CD4-positive, alpha-beta T cell treated with Interleukin-4 for 4 hours (primary cell): ENCODE results near the gene AUTS2.

ENCODE experiments used
- DNase-seq: peaks from one replicate; pipeline ENCODE4 v3.0.0-alpha.2; 2020

The AUTS2 gene

DNA sequence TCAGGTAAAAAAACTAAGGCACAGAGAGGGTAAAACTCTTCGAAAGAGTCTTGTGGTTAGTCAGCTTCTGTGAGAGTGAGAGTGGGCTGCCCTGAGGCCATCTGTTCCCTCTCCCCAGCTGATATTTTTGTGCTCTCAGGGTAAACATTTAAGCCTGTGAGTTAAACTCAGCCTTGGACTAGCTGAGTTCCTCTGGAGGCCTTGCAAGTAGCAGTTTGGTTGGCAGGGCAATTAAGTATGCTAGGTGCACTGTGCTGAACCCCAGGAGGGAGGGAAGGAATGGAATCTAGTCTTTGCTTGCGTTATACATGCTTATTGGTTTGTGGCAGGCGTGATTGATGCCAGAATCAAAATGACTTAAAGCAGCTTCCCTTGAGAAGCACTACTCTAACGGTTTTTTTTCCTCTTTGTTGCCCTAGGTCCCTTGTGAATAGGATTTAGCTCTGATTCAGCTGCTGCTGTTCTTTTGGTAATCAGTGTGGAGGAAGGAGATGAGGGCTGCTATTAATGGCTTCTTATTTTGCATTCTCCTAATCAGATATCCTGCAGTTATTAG lies 140.2 kb downstream of the AUTS2 start:
- no peak for DNase-seq

DNA sequence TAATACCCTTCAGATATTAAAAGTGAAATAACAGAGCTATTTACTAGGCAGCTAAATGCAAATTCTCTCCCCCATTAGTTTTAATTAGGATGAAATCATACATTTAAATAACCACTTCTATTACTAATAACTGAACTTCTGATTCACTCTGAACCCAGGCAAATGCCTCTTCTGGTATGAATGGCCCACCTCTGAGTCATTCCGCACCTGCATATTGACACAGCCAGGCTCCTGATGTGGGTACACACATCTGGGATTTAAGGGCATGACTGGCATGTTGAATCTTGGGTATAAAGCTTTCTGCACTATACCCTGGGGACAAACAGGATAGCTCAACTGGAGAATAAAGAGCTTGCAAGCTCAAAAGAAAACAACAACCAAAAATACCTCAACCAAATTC lies 140.9 kb downstream of the AUTS2 start:
- no peak for DNase-seq

DNA sequence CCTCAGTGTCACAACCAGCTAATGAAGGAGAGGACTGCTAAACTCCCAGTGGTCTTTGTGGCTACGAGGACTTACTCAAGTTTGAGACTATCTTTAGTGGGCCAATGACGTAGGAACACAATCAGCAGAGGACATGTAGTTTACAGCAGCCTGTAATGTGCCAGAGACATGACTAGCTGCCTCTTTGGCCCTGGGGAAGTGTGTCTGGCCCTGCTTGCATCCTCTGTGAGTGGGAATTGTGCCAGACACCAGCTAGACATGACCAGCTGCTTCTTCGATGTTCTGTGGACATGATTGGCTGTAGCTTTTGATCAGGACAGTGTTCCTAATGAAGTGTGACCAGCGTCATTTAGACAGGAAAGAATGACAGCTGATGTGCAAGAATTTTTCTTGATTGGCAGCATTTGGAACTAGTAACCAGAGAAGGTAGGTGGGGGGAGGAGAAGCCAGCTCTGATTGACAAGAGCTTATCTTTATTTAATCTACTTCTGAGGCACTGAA lies 141.7 kb downstream of the AUTS2 start:
- DNase-seq = no peak

DNA sequence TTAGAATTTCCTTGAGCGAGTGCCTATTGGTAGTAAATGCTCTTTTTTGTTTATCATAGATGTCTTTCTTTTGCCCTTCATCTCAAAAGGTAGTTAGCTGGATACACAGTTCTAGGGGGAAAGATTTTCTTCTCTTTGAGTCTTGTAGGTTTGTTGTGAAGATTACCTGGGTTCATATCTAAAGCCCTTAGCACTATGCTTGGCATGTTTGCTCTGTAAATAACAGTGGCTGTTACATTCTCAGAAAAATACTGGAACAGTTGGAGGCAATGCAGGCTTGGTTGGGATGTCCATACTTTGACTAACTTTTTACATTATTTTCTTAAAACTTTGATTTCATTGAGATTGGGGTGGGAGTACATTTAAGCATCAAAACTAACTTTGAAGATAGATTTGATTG lies 144.0 kb downstream of the AUTS2 start:
- DNase-seq = no peak

DNA sequence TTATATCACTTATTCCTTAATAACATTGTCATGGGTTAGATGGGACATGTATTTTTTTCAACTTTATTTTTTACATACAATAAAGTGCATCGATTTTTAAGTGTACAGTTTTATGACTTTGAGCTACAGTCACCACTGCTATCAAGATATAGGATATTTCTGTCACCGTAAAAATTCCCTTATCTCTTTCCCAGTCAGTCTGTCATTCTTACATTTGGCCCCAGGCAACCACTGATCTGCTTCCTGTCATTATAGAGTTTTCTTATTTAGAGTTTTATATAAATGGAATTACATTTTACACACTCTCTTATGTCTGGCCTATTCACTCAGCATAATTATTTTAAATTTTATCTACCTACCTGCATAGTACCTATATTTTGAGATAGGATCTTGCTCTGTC lies 145.2 kb downstream of the AUTS2 start:
- DNase-seq = no peak

DNA sequence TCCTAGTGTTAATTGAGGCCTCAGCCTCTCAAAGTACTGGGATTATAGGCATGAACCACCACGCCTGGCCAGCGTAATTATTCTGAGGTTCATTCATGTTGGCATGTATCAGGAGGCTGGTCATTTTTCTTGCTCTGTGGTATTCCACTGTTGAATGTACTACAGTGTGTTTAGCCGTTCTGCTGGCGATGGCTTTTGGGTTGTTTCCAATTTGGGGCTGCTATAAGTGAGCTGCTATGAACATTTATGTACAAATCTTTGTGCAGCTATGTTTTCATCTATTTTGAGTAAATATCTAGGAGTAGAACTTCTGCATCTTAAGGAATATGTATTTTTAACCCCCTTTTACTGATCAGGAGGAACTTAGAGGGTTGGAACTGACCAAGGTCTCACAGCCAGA lies 145.8 kb downstream of the AUTS2 start:
- DNase-seq = no peak

DNA sequence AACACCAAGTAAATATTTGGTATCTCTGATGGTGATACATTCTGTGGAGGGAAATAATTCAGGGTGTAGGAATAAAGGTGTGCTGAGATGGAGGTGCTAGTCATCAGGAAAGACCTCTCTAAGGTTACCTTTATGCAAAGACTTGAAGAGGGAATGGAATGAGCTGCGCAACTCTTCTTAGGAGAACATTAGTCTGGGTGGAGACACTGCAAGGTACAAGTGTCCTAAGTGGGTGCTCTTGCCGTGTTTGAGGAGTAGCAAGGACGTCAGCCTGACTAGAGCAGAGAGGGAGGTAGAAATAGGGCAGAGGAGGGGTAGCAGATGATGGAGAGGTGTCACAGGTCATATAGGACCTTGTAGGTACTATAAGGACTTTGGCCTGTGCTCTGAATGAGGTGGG lies 148.1 kb downstream of the AUTS2 start:
- DNase-seq = no peak

DNA sequence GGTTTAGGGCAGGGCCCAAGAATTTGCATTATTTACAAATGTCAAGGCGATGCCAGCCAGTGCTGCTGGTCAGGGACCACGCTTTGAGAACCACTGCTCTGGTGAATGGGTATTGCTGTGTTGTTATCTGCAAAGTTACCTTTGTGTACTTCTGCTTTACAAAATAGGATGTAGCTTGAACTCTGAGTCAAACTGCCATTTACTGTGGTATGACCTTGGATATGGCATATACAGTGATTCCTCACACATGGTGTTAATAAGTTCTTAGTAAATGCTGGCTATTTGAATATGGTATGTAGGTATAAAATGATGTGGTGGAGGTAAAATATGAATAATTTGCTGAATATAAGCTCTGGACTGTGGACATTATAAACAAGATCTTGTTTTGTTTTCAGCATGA lies 148.9 kb downstream of the AUTS2 start:
- no peak for DNase-seq

DNA sequence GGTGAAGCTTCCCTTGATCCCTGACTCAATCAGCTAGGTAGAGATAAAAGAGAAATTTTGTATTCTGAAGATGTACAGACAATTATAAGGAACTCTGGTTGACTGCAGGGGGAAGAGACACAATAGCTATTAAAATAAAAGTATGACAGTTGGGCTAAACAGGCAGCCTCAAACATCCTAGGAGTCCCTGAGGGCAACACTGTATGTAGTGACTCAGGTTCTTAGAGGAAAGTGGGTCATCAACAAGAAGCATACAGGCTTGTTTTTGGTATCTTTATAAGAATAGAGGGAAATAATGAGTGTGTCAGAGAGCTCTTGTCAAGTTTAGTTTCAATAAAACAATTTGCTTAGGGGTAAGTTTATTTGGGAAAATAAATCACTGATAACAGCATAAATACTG lies 150.3 kb downstream of the AUTS2 start:
- DNase-seq = no peak

DNA sequence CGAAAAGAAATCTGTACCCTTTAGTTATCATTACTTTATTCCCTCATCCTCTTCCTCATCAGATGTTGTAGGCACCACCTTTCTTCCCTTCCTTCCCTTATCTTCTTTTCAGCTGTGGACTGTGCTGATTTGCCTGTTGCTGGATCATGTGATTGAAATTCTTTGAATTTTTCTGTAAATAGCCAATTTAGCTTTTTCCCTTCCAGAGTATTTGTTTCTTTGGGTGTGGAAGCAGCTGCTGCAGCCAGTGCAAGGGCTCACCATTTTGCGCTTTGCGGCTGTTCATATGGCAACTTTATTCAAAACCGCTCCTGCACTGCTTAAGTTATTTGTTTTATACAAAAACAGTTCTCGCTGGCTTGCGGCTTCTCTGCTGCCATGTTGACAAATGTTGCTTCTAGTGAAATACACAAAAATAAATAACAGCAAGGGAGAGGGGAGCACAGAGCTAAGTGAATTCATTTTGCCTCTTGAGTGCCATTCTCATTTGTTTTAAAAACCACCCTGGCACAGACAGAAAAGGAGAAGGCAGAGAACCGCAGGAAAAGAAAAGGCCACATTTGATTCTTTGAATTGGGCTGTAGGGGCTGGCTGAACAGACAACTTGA lies 151.2 kb downstream of the AUTS2 start:
- DNase-seq = no peak

DNA sequence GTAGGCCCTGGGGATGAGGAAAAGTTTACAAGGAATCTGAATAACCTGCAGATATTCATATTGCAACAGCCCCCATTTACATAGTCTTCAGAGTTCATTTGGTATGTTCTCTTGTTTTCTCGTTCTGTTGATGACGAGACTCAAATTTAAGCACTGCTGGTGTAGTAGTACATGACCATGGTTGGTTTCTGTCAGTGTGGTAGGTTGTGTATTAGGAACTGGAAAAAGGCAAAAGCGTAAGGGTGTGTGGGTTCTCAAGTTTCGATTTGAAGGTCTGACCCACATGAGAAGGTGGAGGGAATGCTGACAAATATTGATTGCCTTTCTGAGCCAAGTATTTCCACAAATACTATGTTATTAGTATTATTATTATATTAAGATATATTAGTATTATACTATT lies 151.7 kb downstream of the AUTS2 start:
- no peak for DNase-seq

DNA sequence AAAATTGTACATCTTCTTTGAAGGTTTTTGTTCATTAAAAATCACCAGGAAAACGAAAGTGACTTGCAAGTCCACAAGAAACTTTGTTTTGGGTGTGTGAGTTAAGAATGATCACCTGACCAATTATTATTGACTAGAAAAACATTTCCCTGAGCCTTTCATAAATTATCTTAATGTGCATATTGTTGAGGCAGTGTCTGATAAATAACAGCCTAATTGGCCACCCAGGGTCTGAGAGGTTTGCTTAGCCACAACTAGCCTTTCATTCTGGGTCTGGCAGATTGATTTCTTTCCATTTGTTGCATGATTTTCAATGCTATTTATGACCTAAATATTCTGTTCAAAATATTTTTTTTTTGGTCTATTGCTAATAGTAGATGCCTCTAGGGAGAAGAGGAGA lies 152.8 kb downstream of the AUTS2 start:
- no peak for DNase-seq

DNA sequence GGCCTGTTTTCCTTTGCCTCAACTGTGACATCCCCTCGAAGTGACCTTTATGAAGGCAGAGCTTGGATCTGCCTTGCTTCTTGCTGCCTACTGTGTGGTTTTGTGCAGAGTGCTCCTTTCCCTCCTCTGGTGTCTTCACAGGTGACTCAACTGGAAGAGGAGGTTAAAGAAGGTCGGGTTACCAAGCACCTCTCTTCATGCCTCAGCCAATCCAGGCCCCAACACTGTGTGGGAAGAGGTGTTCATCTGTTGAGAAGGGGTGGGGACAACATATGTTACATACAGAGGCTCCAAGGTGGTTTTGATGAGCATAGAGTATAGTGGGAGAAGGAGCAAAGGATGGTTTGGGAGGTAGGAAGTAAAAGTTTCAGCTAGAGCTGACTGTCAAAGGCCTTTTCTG lies 155.7 kb downstream of the AUTS2 start:
- DNase-seq = no peak

DNA sequence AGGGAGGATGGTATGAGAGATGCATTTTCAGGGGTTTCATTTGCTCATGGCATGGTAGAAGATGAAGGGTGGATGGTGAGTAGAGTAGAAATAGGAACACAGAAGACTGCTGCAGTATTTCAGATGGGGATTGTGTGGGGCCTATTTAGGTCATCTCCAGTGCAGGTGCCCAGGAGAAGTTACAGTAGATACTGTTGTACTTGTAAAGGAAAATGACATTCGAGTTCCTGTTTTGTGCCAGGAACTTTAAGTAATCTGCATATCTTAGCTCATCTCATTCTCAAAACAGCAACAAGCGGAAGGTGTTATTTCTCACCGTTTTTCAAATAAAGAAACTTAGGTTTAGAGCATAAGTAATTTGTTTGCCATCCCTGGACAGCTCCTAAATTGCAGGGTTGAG lies 156.2 kb downstream of the AUTS2 start:
- DNase-seq = no peak

DNA sequence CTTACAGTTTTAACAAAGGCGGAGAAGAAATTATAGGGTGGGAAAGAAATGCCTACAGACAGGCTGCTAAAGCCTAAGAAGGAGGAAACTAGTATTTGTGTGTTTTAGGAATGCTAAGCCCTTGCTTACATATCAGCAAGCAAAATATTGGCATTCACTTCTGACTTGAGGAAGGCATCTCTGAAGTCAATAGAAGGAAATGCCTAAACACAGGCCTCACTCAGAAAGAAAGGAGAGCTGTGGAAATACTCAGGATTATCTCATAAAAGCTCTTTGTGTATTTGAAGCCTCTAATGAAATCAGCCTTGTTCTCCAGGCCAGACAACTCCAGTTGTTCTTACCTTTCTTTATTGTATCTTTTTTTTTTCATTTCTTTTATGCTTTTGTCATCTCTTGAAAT lies 158.0 kb downstream of the AUTS2 start:
- no peak for DNase-seq

DNA sequence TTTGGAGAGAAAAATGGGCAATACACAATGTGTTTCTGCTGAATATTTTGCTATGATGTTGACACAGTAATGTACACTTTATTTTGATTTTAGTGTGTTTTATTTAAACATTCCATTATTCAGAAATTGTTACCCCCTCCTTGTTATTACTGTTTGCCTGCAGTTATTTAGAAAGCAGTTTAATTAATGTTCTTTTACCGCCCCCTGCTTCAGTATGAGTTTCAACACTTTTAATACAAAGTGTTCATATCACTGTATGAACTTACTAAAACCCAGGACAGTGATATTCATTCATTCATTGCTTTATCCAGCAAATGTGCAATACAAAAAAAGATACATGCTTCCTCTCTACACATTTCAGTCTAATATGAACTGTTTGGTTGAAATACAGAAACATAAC lies 159.3 kb downstream of the AUTS2 start:
- DNase-seq = no peak

DNA sequence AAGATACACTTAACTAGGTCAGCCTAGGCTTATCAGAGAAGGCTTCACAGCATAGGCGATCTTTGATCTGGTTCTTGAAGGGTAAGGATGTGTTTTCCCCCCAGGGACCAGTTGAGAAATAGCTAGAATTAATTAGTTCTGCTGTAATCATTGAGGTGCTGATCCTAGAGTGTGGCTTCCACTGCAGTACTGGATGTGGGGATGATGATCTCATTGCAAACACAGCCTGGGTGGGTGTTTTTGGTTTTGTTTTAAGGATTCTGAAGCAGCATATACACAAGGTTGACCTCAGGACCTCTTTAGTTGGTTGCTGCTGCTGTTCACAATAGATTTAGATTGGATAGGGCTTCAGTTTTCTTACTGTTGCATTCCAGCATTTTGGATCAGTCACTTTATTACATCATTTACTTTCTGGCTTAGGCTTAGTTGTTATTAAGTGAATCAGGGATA lies 159.7 kb downstream of the AUTS2 start:
- no peak for DNase-seq

DNA sequence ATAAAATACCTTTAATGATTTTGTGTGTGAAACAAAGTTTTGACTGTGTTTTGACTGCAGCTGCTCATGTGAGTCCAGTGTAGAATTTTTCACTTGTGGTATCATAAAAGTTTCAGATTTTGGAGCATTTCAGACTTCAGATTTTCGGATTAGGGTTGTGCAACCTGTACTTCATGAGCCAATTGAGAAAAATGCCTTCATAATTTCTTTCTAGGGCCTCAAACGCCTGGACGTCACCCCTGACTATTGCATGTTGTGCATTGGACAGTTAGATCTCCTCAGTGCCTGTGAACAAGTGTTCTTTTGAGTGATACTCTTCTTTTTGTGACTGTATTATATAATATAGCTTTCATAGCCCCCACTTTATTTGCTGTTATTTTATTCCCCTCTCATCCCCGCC lies 161.1 kb downstream of the AUTS2 start:
- no peak for DNase-seq

DNA sequence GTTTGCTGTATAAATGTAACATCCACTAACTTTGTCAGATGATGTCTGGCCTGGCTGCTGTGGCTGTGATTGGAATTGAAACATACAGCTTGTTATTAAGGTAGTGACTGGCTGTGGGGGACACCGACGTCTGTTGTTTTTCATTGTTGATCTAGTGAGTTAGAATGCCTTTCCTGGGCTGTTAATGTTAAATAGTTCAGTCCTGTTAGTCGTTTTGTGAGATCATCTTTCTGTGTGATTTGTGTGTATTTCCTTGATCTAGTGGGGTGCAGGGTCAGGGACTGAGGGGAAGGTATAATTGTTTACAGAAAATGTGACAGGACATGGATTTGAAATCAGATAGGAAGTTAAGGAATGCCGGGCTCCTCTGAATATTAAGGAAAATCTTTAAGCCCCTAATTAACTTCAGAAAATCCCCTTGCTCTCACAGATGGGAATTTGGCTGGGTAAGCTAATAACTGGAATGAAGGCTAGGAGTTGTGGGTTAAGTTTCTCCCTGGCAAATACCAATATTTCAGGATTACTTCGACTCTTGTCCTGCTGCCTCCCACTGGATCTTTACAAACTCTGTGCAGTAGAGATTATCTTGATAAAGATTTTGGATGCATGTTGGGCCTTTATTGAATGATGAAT lies 163.1 kb downstream of the AUTS2 start:
- DNase-seq = no peak

DNA sequence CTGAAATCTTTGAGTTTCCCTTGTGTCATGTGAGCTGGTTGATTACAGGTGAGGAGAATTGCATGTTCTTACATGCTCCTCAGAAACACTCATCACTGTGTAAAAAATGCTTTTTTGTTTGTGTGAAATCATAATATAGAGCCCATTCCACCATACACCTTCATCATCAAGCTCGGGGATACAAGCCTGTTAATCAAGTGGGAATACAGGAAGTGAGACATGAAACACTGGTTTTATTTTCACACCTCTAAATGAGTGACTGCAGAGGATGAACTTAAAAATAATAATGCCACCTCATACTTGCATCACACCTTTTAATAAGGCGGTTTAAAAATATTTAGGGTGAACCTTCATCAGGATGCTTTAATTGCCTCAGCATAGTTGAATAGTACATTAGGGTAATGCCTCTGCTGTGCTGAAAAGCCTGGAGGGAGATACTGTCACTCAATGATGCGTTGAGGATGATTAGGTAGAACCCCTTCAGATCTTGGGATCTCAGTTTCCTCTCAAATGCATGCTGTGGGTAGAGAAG lies 164.6 kb downstream of the AUTS2 start:
- no peak for DNase-seq

DNA sequence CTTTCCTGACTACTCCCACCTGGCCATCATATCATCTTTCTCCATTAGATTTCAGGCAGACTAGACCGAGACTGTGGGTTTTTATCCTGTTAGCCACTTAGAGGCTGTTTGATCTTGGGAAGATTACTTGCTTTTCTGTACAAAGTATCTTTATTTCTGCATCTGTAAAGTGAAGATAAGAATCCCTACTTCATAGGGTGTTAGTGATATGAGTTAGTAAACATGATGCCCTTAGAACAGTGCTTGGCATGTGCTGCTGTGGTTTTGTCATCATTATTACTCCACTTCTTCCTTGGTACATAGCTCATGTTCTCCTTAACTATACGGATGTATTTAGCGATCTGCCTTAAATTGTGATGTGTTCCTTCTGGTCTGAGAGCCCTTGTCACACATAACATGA lies 165.2 kb downstream of the AUTS2 start:
- no peak for DNase-seq

DNA sequence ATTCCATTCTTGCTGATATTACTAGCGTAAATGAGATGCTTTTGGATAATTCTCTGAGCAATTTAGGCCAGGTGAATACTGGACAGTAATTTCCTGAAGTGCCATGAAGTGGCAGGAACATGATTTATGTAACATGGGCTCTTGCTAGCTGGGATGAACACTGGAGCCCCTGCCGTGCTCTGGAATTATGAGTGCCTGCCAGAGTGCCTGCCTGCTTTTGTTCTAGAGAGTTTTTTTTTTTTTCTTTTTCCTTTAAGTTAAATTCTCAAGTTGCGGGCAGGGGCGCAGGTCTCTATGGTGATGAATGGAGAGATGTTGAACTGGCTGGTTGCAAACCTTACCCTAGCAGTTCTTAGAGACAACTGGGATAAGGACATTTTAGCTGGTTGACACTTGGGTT lies 165.9 kb downstream of the AUTS2 start:
- DNase-seq = no peak

DNA sequence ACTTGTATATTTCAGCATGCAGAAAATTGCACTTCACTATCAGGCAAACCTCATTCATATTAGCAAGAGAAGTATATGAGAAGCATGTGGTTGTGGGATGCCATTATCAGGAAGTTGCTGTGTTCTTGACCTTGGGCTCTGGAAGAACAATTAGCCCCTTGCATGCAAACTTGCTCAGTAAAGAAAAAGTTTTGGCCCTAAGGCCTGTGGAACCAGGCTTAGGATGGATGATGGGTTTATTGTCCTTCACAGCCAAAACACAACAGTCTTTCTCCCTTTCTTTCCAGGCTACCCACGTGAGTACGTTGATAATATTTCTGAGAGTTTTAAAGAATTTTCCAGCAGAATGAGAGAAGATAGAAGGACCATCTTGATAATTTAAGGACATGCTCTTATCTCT lies 166.4 kb downstream of the AUTS2 start:
- no peak for DNase-seq

DNA sequence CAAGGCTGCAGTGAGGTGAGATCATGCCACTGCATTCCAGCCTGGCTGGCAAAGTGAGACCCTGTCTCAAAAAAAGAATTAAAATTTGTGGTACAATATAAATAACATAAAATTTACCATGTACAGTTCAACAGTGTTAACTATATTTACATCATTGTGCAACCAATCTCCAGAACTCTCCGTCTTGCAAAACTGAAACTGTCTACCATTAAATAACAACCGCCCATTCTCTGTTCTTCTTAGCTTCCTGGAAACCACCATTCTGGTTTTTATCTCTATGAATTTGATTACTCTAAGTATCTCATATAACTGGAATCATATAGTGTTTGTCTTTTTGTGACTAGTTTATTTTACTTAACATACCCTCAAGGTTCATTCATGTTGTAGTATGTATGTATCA lies 167.6 kb downstream of the AUTS2 start:
- DNase-seq = no peak
